HEK293 (cell line): ENCODE data around the gene SVOPL.

Source experiments
- MYNN ChIP-seq: fragments of 450-650 bp; formaldehyde crosslinking; IDR thresholded peaks from 2 replicates; pipeline ENCODE4 v1.5.1; 2016; ENCODE audit warnings: missing biosample characterization, missing genetic modification characterization, borderline replicate concordance
- WT1 ChIP-seq: fragments of 450-650 bp; formaldehyde crosslinking; IDR thresholded peaks from 2 replicates; pipeline ENCODE4 v1.5.1; 2016; ENCODE audit warnings: missing biosample characterization, missing genetic modification characterization
- ZNF223 ChIP-seq: fragments of 450-650 bp; formaldehyde crosslinking; IDR thresholded peaks from 2 replicates; pipeline ENCODE4 v1.5.1; 2016; ENCODE audit warnings: missing biosample characterization, missing genetic modification characterization
- ZNF274 ChIP-seq, 2 experiments: fragments of 200-500 bp in 1 of 2; fragments of 450-650 bp in 1 of 2; sonication (Bioruptor generic) in 1 of 2; formaldehyde crosslinking in 1 of 2; IDR thresholded peaks; 2 replicates each; pipeline versions ENCODE4 v1.5.1 to v1.6.1; 2014 to 2016; ENCODE audit warnings: borderline replicate concordance in 1 of 2, inconsistent platforms in 1 of 2, low read length in 1 of 2, missing biosample characterization in 1 of 2, missing genetic modification characterization in 1 of 2
- ZNF404 ChIP-seq: fragments of 450-650 bp; formaldehyde crosslinking; IDR thresholded peaks from 2 replicates; pipeline ENCODE4 v1.5.1; 2017; ENCODE audit warnings: missing biosample characterization, missing genetic modification characterization
- ZNF645 ChIP-seq: fragments of 450-650 bp; formaldehyde crosslinking; IDR thresholded peaks from 2 replicates; pipeline ENCODE4; 2016; ENCODE audit warnings: missing biosample characterization, missing genetic modification characterization
- TF ChIP-seq, protein P1 (sequence below): sonication (generic); formaldehyde crosslinking; IDR thresholded peaks from 2 replicates; pipeline ENCODE4 v1.8.1; 2022; ENCODE audit warnings: mild to moderate bottlenecking, moderate library complexity, missing genetic modification reagents
- TF ChIP-seq, protein P2 (sequence below): fragments of 450-650 bp; IDR thresholded peaks from 2 replicates; pipeline ENCODE4 v1.5.1; 2018; ENCODE audit warnings: missing biosample characterization, mild to moderate bottlenecking, missing genetic modification characterization
- TF ChIP-seq, protein P3 (sequence below): fragments of 450-650 bp; formaldehyde crosslinking; IDR thresholded peaks from 2 replicates; pipeline ENCODE4 v1.5.1; 2016; ENCODE audit warnings: missing biosample characterization, missing genetic modification characterization
- TF ChIP-seq, protein P4 (sequence below): fragments of 450-650 bp; formaldehyde crosslinking; IDR thresholded peaks from 2 replicates; pipeline ENCODE4 v1.5.1; 2016; ENCODE audit warnings: missing biosample characterization, missing genetic modification characterization

GRCh38 chr7:138712652-138713051, 11.5 kb upstream of the SVOPL start:
- TF ChIP-seq ZNF645 (tag by site-specific recombination) (no peak), WT1 (tag by site-specific recombination) (no peak), ZNF223 (no peak), MYNN (no peak), ZNF404 (no peak), ZNF274 (IDR thresholded peaks at IDR 0.05; ENCODE audit: low read length) (no peak), ZNF274 (tag by site-specific recombination; IDR thresholded peaks at IDR 0.05; ENCODE audit: borderline replicate concordance) (no peak)
- TF ChIP-seq, protein P1, sequence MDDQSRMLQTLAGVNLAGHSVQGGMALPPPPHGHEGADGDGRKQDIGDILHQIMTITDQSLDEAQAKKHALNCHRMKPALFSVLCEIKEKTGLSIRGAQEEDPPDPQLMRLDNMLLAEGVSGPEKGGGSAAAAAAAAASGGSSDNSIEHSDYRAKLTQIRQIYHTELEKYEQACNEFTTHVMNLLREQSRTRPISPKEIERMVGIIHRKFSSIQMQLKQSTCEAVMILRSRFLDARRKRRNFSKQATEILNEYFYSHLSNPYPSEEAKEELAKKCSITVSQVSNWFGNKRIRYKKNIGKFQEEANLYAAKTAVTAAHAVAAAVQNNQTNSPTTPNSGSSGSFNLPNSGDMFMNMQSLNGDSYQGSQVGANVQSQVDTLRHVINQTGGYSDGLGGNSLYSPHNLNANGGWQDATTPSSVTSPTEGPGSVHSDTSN (CRISPR knock-in tag): no peak
- TF ChIP-seq, protein P2, sequence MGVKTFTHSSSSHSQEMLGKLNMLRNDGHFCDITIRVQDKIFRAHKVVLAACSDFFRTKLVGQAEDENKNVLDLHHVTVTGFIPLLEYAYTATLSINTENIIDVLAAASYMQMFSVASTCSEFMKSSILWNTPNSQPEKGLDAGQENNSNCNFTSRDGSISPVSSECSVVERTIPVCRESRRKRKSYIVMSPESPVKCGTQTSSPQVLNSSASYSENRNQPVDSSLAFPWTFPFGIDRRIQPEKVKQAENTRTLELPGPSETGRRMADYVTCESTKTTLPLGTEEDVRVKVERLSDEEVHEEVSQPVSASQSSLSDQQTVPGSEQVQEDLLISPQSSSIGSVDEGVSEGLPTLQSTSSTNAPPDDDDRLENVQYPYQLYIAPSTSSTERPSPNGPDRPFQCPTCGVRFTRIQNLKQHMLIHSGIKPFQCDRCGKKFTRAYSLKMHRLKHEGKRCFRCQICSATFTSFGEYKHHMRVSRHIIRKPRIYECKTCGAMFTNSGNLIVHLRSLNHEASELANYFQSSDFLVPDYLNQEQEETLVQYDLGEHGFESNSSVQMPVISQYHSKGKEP (tag by site-specific recombination): no peak
- TF ChIP-seq, protein P3, sequence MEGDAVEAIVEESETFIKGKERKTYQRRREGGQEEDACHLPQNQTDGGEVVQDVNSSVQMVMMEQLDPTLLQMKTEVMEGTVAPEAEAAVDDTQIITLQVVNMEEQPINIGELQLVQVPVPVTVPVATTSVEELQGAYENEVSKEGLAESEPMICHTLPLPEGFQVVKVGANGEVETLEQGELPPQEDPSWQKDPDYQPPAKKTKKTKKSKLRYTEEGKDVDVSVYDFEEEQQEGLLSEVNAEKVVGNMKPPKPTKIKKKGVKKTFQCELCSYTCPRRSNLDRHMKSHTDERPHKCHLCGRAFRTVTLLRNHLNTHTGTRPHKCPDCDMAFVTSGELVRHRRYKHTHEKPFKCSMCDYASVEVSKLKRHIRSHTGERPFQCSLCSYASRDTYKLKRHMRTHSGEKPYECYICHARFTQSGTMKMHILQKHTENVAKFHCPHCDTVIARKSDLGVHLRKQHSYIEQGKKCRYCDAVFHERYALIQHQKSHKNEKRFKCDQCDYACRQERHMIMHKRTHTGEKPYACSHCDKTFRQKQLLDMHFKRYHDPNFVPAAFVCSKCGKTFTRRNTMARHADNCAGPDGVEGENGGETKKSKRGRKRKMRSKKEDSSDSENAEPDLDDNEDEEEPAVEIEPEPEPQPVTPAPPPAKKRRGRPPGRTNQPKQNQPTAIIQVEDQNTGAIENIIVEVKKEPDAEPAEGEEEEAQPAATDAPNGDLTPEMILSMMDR (tag by site-specific recombination): no peak
- TF ChIP-seq, protein P4, sequence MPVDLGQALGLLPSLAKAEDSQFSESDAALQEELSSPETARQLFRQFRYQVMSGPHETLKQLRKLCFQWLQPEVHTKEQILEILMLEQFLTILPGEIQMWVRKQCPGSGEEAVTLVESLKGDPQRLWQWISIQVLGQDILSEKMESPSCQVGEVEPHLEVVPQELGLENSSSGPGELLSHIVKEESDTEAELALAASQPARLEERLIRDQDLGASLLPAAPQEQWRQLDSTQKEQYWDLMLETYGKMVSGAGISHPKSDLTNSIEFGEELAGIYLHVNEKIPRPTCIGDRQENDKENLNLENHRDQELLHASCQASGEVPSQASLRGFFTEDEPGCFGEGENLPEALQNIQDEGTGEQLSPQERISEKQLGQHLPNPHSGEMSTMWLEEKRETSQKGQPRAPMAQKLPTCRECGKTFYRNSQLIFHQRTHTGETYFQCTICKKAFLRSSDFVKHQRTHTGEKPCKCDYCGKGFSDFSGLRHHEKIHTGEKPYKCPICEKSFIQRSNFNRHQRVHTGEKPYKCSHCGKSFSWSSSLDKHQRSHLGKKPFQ: no peak
